Right hindlimb (tissue), 1 donor: ENCODE data around the gene TBC1D5.

Source experiments
- DNase-seq: peaks from one replicate; pipeline ENCODE4 v3.0.0-alpha.2; 2018

Gene TBC1D5

DNA sequence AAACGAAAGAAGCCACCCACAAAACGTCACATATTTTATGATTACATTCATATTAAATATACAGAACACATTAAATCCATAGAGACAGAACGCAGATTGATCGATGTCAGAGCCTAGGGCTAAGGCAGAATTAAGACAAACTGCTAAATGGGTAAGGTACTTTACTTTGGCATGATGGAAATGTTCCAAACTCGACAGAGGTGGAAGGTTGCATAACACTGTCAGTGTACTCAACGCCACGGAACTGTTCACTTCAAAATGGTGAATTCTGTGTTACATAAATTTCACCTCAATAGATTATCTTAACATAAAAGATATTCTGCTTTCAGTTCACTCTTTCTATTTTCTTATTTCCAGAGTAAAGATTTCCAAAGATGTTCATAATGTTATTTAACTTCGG, 158.4 kb downstream of the TBC1D5 start:
- no peak for DNase-seq

DNA sequence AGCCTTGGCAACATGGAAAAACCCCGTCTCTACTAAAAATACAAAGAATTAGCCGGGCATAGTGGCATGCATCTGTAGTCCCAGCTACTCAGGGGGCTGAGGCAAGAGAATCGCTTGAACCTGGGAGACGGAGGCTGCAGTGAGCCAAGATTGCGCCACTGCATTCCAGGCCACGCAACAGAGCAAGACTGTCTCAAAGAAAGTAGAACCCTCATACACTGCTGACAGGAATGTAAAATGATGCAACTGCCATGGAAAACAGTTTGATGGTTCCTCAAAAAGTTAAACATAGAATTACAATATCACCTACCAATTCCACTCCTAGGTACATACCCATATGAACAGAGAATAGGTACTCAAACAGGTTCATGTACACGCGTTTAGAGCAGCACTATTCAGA, 158.9 kb downstream of the TBC1D5 start:
- no peak for DNase-seq

DNA sequence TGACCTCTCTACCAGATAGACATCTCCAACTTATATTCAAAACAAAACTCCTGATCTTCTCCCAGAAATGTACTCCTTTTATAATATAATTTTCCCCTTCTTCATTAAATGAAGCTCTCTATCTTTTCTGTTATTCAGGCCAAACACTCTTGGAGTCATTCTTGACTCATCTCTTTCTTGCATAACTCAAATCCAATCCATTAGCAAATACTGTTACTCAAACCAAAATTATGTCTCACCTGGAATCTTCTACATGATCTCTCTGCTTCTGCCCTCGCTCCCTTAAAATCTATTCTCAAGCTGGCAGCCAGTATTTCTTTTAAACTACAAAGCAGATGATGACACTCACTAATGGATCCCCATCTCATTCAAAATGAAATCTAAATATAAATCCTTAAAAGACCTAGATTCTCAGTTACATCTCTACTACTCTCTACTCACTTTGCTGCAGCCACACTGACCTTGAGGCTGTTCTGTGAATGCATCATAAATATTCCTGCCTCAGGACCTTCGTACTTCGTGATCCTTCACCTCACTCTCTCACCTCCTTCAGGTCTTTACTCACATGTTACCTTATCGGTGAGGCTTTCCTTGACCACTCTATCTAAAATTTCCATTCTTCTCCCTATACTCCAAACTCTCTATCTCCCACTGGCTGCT, 160.9 kb downstream of the TBC1D5 start:
- no peak for DNase-seq

DNA sequence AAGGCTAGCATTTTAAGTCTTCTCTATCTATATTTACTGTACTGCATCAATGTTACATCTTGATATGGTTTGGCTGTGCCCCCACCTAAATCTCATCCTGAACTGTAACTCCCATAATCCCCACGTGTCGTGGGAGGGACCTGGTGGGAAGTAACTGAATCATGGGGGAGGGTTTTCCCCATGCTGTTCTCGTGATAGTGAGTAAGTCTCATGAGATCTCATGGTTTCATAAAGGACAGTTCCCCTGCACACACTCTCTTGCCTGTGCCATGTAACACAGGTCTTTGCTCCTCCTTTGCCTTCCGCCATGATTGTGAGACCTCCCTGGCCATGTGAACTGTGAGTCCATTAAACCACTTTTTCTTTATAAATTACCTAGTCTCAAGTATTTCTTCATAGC, 161.5 kb downstream of the TBC1D5 start:
- DNase-seq = no peak

DNA sequence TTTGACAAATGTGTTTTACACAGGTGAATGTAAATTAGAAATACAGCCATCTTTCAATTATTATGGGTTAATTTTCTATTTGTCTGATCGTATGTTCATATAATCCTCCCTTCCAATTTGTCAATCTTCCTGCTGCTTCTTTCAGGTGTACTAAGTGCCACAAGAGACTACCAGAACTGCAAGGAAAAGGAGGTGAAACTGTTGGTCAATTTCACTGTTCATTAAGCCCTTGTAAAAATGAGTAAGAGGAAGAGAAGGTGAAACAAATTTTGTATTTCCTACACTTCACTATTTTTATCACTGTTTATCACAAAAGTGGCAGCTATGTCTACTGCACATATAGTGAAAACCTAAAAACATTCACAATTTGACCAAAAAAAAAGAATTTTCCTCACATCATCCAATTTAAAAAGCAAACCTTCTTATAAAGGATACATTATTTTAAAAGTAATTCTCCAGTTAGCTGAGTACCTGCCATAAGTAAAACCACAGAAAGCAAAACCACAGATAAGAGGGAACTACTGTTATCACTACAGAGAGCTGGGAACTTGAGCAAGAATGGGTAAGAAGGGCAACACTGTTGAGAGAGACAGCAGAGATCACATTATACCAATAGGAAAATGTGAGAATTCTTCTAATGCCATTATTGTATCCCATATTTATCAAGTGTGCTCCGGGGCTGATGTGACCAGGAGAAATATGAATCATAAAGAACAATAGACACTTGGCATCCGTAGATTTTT, 163.0 kb downstream of the TBC1D5 start:
- DNase-seq = no peak

DNA sequence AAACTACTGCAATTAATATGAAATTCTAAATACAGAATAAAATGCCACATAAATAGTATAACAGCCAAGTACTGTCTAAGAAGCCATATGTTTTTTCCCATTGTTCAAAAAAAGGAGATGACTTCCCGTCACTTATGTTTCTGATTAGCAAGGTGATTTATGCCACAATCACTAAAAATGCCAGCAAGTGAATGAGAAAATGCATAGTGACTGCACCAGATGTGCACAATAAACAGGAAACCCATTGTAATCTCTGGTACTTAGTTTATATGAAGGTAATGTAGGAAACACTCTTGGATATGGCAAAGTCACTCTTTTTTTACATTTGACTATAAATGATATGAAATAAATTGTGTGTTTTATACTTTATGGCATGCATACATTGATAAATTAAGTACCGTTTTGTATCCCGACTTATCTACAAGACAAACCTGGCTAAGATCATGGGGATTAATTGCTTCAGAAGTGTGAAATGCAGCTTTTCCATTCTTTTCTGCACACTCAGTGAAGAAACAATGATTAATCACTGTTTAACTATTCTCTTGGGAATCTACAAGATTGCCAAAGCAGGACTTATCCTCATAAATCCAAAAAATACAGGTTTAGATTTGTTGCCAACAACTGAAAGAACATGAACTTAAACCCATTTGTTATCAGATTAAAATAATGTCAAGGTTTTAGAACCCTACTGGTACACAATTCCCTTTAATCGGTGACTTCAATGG, 164.5 kb downstream of the TBC1D5 start:
- no peak for DNase-seq

DNA sequence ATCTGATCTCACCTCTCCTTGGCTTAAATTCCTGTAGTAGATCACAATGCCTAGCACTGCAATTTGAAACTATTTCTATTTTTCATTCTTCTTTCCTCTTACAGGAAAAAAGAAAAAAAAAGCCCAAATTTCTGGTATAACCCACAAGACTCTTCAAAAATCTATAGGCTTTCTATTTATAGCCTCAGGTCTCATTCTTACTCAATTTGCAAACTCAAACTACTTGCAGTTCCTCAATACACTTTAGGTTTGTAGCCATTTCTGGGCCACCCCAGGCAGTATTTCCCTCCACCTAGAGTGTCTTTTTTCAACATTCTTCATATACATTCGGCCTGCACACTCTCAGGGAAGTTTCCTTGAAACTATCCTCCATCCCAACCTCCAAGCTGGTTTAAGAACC, 169.0 kb downstream of the TBC1D5 start:
- no peak for DNase-seq

DNA sequence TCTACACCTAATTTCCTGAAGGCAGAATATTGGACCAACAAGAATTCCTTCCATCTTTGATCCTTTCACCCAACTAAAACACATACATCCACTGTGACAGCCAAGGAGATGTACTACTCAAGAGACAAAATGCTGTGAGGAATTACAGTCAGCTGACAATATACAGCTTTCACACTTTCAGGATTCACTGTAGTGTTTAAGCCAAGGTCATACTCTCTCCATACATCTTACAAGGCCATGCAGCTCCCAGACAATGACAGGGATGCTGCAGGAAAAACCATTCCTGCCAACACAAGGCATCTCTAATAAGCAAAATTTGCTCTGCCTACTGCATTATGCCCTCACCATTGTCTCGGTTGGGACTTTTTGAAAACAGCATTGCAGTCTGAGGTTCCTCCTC, 170.7 kb downstream of the TBC1D5 start:
- no peak for DNase-seq

DNA sequence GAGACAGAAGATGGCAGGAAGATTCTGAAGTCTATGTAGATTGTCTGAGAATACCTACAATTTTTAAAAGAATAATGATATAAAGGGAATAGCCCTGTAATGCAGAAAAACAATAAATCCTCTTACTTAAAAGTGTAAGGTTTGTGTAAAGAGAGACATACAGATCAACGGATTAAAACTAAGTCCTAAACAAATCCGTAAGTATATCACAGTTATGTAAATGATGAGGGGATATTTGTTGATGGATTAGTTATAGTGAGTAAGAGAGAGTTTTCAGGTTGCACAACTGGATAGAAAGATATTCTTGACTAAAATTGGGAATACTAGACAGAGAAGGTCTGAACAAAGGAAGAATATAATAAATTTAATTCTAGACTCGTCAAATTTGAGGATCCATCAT, 179.6 kb downstream of the TBC1D5 start:
- no peak for DNase-seq

DNA sequence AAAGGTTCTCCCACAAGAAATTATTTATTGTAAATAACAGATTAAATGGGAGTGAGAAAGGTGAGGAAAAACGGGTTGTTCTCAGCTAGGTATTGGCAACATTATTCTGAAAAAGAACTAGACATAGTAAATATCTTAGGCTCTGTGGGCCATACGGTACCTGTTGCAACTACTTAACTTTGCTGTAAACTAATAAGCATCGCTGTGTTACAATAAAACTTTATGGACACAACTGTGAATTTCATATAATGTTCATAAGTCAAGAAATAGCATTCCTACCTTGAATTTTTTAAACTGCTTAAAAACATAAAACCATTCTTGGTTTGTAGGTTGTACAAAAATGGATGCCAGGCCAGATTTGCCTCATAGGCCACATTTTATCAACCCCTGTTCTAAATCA, 183.9 kb downstream of the TBC1D5 start:
- no peak for DNase-seq

DNA sequence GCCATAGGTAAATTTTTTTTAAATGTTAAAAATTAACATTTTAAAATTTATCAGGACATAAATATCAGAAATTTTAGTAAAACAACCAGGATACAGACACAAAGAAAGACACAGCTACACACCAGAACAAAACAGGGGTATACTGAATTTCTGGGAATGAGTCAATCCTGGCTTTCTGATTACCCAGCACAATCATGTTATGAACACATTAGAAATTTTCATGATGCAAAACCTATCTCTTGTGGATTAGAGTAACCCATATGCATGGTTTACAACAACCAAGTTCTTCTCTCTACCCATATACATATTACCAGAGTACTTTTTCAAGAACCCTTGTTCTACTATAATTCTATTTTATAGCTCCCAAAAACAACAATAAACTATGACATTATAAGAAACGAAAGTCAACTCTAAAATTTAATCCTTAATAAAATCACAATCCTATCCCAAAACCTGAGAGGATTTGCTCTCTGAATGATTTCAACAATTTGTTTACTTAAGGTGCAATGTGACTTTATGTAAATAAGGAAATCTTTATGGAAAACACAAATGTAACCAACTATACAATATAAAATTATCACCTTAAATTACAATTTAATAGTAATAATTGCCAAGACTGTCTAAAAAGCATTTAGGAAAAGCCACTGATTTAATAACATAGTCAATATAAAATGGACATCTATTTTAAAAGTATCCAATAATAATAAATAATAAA, 184.5 kb downstream of the TBC1D5 start:
- DNase-seq = no peak

DNA sequence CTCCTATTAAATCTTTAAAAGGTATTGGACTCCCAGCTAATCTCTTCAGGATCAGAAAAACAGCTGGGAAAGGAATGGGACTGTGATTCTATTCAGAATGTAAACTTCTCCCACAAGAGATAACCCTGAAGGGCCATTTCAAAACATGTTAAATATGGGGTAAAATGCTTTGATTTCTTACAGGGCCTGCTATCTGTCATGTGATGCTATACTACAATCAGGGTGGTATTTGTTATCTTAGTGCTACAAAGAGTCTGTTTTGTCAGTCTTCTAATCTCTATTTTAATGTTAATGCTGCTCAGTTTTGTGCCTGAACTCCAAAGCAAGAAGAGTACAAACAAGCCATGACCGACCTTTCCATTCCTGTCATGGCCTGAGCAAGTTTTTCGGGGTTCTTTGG, 186.9 kb downstream of the TBC1D5 start:
- no peak for DNase-seq

DNA sequence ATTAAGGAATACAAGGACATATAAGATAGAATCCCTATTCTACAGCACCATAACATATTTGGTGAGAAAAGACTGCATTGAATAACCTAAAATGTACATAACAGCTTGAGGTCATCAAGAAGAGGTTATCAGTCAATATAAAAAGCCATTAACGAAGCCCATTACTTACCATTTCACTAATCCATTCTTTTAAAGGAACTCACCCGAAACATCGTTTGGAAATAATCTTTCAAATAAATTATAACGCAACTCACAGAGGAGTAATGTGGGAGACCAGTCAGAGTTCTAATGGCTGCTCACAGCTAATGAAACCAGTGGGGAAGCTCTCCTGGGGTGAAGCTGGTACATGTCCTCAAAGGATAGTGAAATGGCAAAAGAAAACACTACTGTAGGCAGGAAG, 188.4 kb downstream of the TBC1D5 start:
- no peak for DNase-seq

DNA sequence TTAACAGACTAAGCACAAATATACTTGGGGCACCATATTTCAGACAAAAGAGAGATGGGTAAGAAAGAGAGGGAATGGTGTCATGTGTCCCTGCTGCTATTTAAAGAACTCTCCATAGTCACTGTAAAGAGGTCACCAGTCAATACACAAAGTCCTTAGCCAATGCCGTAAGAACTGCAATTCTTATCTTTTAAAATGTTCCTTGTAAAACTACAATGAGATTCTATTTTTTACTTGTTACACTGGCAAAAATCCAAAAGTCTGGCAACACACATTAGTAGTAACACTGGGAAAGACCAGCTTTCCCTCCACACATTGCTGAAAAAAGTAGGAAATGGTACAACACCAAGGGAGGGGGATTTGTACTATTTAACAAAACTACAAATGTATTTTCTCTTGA, 189.4 kb downstream of the TBC1D5 start:
- DNase-seq = no peak

DNA sequence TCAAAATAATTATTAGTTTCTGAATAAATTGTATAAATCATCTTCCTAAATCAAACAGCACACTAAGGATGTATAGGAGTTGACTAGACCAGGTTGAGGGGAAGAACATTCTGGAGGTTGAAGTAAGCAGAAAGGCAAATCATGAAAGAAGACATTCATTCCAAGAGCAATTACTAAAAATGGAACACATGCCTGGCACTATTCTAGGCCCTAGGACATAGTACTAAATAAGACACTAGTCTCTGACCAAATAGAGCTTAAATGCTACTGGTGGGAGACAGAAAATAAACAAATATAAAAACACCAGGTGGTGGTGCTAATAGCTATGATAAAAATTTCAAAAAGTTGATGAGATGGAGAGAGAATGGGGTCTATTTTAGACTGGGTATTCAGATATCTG, 190.1 kb downstream of the TBC1D5 start:
- DNase-seq = no peak

DNA sequence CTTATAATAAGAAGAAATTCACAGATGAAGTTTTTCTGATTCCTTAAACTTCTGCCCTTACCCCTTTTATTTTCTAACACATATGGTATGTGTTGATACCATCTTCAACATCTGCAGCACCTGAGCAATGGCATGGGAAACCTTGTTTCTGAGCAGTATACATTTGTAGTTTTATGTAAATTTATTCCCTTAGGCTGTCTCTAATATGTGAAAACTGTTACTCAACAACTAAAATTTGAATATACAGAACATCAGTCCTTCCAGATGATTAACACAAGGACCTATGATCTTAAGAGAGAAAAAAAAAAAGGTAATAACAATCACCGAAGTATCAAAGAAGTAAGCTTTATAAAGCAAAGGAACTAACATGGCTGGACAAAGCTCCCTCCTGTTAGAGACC, 190.5 kb downstream of the TBC1D5 start:
- no peak for DNase-seq

DNA sequence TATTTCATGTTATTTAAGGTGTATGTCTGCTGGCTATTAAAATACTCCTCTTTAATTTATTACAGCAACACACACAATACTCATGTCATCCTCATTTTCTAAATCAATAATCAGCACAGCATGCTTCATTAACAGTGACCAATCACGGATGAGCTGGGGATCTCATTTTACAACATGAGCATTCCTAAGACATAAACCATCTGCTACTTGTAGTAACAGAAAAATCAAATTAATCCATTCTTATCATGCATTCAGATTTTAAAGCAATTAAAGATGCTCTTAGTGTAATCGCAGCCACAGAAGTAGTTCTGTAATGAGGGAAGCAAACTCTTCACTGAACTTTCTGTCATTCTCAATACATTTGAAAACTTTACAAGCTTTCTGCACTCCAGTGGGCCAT, 191.1 kb downstream of the TBC1D5 start:
- DNase-seq = no peak

DNA sequence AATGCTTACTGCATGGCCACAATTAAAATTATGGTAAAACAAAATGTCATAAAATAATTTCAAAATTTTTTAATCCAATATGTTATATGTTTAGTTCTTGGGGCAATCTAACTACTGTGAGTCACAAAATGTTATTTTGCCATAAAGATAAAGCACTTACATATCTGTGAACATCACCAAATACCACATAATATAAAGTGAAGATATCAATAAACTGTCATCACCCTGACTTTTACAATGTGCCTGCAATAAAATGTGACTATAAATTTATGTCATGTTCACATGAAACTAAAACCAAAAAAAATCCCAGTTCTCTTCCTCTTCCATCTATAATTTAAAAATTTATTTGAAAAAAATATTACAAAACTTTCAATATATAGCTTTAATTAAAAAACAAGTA, 191.8 kb downstream of the TBC1D5 start:
- no peak for DNase-seq

DNA sequence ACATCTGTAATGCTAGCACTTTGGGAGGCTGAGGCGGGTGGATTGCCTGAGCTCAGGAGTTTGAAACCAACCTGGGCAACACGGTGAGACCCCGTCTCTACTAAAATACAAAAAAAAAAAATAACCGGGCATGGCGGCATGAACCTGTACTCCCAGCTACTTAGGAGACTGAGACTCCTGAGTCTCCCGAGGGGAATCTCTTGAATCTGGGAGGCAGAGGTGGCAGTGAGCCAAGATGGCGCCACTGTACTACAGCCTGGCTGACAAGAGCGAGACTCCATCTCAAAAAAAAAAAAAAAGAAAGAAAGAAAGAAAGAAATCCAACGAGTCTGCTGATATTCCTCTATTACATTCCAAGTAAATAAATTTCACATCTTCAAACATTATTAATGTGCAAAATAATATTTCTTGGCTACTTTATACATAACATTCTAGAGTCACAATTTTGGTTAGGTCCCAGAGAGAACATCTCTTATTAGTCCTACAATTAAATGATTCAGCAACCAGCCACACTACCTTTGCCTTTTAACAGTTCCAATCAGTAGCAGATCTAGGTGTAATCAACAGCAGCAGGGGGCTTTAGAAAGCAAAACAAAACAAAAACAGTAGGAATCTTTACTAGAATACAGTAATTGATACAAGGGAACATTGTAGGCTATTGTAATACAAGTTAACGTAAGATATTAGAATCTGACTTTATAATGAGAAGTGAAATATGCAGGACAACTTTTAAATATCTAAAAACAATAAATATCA, 195.8 kb downstream of the TBC1D5 start:
- DNase-seq = no peak

DNA sequence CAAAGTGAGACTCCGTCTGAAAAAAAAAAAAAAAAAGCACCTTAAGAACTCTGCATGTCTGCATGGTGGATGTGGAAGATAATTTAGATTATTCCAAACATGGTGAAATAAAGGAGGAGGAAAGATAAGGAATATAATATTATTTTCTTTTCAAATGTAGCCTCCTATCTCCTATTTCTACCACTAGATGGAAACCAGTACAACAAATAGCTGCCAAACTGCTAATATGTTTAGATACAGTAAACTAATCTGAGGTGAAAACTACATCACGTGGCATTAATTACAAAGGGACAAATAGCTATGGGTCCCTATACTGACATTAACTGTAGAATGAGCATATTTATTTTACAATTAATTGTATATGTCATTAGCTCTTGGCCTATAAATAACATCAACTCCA, 197.8 kb downstream of the TBC1D5 start:
- DNase-seq = no peak

DNA sequence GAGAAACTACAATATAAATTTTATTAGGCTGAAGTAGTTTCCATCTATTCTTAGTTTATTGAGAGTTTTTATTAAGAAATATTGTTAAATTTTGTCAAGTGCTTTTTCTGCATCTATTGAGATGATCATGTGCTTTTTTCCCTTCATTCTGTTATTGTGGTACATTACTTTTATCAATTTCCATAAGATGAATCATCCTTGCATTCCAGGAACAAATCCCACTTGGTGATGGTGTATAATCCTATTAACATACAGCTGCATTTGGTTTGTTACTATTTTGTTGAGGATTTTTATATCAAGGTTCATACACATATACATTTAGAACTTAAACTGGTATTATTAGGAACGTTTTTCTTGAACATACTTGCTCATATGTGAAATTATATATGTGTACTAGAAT, 199.8 kb downstream of the TBC1D5 start:
- no peak for DNase-seq

DNA sequence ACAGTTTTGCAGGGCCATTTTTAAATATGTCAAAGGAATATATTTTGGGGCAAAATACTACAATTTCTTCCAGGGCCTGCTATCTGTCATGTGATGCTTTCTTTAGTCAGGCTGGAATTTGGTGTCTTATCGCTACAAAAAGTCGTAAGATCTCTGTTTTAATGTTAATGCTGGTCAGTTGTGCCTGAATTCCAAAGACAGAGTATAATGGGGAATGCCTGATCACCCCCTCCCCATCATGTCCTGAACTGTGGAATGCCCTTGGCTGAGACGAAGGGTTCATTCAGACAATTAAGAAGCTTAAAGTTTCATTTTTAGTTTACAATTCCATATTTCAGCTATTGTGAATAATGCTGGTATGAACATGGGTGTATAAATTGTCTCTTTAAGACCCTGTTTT, 203.0 kb downstream of the TBC1D5 start:
- no peak for DNase-seq

DNA sequence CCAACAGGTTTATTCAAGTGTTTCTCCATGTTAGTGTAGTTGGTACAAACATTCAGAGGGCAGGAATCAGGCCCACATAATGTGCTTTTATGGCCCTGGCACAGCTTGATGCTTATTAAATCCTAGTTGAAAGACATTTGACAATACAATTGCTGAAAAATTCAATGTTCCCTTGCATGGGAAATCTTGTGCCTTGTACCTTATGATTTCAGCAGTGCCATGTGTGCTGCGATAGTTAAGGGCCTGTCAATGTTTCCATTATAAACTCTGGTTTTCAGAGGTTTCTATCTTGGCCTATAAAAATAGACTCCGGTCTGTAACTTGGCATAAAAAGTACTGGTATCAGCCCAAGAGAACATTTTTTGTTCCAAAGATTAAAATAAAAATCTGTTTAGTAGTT, 207.2 kb downstream of the TBC1D5 start:
- peak; percentile 24 for DNase-seq
